NCI-H774 (cell line): ENCODE results near the gene ACO1.
"Not testable (repeated sequence)": the region's sequence is repeated elsewhere in the genome, so short reads cannot be mapped to it uniquely, and the experiment has no call there.

Source experiments
- DNase-seq: peaks from one replicate; lab custom pipeline; 2025; lab: John Stamatoyannopoulos, UW

Gene ACO1

GRCh38 chr9:32384364-32385151, at the start of gene ACO1:
Gene ACO1 (plus strand): TSS chr9:32384643. CDS start chr9:32405507, 20,864 bp downstream.
- peak; percentile 74 for DNase-seq

DNA sequence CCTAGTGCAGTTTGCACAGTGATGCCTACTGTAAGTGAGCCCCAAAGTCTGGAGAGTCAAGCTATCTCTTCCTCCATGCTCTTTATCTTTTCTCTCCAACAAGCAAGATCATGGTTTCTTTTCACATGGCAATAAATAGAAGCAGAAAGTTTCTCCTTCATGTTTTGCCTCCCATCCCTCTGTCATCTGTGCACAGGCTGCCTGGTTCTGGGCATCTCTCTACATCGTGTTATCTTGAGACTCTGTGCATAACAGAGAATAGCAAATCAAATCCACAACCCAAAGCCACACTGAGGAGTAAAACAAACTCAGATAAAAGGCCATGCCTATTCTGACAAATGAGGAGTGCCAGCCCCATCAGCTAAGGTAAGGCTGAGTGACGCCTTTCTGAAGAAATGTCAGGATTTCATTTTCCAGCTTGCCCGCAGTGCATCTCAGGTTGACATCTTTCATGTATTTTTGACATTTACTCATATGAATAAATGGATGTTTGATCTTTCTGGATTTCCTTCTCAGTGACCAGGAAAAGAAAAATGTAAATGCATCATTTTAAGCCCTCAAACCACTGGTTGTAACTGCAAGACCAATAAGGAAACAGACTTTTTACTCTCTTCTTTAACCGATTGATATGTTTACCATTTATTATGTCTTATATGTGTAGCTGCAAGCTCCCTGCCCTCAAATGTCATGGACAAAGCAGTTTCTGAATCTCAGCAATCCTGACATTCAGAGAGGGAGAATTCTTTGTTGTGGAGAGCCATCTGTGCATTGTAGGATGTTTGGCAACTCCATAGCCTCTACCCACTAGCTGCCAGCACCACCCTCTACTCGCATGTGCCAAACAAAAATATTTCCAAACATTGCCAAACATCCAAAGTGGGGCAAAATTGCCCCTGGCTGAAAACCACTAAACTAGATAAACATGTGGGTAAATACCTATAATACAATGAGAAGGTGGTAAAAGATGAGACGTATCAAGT, 49.2 kb upstream of the ACO1 start:
- DNase-seq, result no peak

DNA sequence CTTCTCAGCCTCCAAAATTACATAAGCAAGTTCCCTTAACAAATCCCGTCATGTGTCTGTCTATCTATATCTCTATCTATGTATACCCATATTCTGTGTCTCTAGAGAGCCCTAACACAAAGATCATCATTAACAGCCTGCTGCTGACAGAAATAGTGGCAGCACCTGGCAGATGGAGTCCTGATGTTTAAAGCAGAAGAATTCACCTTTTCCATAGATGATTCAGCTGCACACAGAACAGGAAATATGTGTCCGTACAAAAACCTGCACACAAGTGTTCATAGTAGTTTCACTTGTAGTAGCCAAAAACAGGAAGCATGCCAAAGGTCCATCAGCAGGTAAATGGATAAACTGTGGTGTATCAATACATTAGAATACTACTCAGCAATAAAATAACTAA, 45.0 kb upstream of the ACO1 start:
- DNase-seq, result no peak

DNA sequence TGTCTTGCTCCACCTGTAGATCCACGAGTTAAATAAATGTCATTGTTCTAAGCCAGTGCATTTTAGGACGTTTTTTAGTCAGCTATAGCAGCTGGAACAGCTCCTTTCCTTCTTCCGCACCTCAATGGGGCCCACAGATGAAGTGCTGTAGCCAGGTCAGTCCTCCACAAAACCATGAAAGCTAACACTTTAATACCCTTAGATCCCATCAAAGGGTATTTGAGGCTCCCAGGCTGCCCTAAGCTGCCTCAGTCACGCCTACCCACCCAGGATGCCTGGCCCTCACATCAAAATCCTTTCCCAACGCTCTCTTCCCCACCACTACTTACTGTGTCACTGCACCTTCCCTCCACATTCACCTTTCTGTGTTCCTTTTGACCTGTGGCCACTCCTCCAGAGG, 44.1 kb upstream of the ACO1 start:
- DNase-seq, result no peak

DNA sequence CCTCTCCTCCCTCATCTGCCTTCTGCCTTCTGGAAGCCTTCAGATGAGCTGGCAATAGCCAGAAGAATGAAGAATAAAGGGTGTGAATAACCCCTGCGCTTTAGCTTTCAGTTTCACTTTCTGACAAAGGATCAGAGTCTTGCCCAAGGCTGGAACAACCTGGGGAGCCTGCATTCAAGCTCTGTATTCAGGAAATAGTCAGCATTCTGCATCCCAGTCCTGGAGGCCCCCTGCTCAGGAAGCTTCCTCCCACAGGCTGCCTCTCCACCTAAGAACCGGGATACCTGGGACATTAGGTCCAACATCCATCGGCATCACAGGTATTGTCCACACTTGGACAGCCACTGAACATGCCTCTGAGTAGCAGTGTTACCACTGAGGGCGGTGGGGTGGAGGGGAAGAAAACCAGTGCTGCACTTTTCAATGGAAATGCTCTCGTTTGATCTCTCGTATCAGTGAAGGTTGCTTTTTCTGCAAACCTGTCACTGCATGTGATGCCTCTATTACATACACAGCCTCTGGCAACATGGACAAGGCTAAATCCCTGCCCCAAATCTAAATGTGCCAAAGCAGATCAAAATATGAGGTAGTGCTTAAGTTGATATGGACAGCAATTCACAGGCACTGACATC, 39.8 kb upstream of the ACO1 start:
- DNase-seq, result peak; percentile 11

DNA sequence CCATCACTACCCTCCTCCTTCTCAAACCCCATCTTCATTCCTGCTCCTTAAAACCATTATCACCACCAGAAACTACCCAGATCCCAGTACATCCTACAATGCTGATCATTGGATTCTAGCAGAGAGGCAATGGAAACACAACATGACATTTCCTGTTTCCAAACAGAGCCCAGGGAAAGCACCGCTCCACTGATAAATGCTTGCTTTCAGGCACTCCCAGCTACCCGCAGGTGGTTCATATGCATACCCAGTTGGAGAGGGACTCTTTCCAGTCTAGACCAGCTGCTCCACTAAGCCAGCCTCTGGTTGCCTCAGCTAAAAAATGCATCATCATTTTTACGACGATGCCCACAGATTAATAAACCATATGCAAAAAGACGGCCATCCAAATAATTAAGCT, 39.2 kb upstream of the ACO1 start:
- DNase-seq, result no peak

DNA sequence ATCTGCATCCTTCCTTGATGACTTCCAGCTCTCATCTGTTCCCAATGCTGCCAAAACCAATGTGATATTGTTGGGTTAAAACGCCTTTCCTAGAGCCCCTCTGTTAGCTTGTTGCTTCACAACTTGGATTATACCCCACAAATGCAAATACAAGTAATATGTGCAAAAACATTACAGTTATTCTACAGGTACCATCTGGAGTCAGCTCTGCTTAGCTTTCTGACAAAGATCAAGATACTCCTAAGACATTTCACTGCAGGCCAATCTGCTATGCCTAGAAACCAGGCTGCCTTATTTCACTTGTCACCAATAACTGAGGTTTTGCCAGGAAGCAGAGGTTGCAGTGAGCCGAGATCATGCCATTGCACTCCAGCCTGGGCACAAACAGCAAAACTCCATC, 36.9 kb upstream of the ACO1 start:
- no peak for DNase-seq

GRCh38 chr9:32348106-32348695, 36.2 kb upstream of the ACO1 start:
- no peak for DNase-seq

GRCh38 chr9:32349013-32349412, 35.4 kb upstream of the ACO1 start:
- DNase-seq, result no peak

GRCh38 chr9:32350682-32351081, 33.8 kb upstream of the ACO1 start:
- DNase-seq, result no peak

GRCh38 chr9:32351845-32352244, 32.6 kb upstream of the ACO1 start:
- no peak for DNase-seq

DNA sequence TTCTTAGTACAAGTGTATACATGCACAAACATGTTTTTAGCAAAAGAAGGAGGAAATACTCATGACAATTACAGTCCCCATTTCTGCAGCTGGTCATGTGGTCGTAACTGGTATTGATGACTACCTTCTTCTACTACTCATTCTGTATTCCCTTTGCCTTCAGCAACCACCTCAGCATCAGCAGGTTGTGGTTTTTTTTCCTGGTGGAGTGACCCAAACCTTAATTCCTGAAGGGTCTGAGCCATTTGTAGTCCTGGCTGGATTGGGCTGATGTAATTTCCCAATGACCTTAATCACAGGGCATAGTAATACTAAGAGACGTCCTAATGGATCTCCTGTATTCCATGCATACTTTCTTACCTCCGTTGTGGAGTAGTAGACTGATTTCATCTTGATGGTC, 31.0 kb upstream of the ACO1 start:
- DNase-seq, result not testable (repeated sequence)

DNA sequence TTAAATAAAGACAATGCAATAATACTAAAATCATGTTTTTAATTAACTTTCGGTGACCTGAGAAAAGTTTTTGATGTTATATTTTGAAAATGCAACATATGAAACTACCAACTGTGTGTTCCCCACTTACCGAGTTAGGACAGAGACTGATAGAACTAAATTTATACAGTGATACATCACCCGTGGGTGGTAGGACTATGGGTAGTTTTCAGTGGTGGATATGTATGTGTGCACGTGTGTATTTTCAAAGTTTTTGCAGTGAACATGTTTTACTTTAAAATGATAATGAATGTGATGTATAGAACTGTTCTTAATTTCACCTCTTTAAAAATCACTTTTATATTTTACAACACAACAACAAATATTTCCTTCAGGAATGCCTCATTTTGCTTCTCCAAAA, 25.0 kb upstream of the ACO1 start:
- no peak for DNase-seq

DNA sequence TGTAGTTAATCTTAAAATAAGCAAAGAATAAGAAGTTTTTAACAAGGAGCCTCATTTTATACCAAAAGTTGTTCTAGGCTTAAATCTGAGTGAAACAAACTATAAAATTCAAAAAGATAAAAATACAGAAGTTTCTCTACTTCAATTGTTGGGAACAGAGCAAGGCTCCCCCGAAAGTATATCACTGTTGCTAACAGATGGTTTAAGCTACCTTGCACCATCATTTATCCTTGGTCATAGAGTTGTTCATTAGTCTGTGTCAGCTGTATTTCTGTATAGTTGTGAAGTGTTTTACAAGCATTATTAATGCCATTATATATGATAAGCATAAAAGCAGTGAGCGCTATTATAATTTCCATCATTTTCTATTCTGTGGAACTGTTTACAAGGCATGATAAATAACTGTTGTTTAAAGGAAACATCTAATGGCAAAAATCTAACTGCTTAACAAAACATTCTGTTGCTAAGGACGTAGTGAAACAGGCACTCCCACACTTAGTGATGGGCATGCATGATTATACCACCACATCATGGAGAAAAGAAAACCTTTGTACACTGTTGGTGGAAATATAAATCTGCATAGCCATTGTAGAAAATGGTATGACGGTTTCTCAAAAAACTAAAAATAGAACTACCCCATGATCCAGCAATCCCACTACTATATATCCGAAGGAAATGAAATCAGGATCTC, 23.3 kb upstream of the ACO1 start:
- no peak for DNase-seq

- no peak for DNase-seq
Observed at GRCh38 chr9:32371279-32371678, 13.2 kb upstream of the ACO1 start.

DNA sequence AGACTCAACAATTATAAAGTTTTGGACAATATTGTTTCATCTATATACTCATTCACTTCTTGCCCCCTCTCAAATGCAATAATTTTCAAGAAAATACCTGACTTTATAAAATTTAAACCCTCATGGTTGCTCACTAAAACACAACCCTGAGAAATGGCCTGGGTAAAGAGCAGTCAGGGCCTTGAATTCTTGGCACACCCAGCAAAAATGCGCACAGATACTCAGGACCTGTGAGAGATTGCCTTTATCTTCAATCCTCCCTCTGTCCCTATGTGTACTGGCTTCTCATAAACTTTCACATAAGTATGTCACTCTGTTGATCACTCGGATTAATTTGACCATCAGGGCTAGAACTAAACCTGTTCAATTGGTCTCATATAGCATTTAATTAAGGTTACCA, 12.8 kb upstream of the ACO1 start:
- no peak for DNase-seq

DNA sequence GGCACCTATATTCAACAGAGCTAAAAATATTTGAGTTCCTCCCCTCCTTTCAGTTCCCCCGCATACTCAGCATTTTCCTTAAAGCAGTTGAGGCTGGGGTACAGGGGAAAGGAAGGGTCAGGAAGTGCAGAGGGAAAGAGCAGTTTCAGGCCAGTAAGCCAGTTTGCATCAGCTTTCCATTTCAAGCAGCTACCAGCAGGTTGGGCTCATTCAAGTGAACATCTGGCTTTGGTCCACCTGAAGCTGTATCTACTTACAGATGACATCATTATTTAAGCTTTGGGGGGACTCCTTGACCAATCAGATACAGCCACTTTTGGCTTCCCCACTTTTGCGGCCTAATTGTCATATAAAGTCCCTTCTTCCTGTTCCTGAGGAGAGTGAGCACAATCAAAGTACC, 8.2 kb upstream of the ACO1 start:
- DNase-seq, result no peak

- DNase-seq, result peak; percentile 29
Observed at GRCh38 chr9:32378496-32378895, 5.9 kb upstream of the ACO1 start.

DNA sequence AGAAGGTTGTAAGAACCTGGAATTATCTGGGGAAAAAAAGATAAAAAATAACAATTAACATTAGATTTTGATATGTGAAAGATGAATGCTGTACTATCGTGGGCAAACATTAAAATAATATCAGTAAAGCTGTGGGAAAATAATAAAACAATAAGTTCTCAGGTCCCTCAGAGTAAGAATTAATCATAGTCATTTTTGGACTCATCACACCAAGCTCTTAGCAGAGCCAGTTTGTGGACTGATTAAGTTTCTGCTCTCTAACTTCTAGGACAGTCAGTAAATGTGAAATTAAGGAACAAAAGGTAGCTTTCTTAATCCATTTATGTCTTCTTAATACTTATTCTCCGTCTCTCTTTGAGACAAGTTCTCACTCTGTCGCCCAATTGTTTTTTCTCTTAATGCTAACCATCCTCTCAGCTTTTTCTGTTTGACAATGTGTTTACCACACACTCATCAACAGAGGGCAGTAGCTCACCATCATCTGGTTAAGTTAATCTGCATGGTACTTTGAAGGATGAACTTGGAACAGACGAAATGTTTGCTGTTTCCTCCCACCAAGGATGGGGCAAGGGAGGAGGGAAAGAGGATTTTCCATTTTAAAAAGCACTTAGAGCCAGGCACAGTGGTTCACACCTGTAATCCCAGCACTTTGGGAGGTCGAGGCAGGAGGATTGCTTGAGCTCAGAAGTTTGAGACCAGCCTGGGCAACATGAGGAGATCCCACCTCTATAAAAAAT, 5.3 kb upstream of the ACO1 start:
- DNase-seq, result peak; percentile 75

DNA sequence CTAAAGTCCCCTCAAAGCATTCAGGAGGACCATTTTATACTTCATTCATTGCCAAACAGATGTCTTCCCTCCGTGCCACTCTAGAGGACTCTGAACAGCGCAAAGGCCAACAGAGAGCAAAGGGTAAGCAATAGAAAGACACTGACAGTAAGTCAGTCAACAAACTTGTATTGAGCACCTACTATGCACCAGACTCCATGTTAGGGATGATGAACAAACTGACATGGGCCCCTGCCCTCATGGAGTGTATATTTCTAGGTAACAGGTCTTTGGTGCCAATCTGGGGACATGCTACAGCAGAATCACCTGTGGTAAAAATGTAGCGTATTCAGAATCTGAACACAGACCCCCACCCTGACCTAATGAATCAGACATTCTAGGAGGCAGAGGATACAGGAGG, 3.5 kb upstream of the ACO1 start:
- DNase-seq, result no peak
